Breast epithelium (tissue), 4 donors: ENCODE measurements around the gene MAP1LC3B. TPM values are rescaled to one million over a fixed set of nuclear protein-coding genes. Genes with fewer than 3 reads are reported as not detected.

Experiments used
- DNase-seq, 2 donors: peaks; one replicate each; pipeline ENCODE4 v3.0.0-alpha.2; 2019; ENCODE audit warnings: low spot score in 2 of 2
- H3K27ac ChIP-seq, 2 donors: fragments of 200-600 bp; sonication (generic) in 1 of 2; one replicate each; pipeline ENCODE4 v1.5.1; 2016 to 2019; ENCODE audit warnings: mild to moderate bottlenecking in 1 of 2
- H3K27me3 ChIP-seq, 2 donors: fragments of 200-600 bp; sonication (generic) in 1 of 2; one replicate each; pipeline versions ENCODE4 v1.5.1 to v1.6.0; 2017 to 2019; ENCODE audit warnings: control low read depth in 1 of 2, mild to moderate bottlenecking in 1 of 2
- H3K36me3 ChIP-seq: fragments of 200-600 bp; one replicate; pipeline ENCODE4 v1.5.1; 2019
- H3K4me1 ChIP-seq, 2 donors: fragments of 200-600 bp; sonication (generic); one replicate each; pipeline ENCODE4 v1.5.1; 2016 to 2019; ENCODE audit warnings: control low read depth in 1 of 2
- H3K4me3 ChIP-seq, 3 donors: fragments of 200-600 bp; sonication (generic); 1 replicate in 2 of 3; 2 replicates in 1 of 3; pipeline ENCODE4 v1.5.1; 2016 to 2019; ENCODE audit warnings: mild to moderate bottlenecking in 3 of 3, moderate library complexity in 2 of 3
- H3K9me3 ChIP-seq, 2 donors: fragments of 200-600 bp; sonication (generic) in 1 of 2; one replicate each; pipeline ENCODE4 v1.5.1; 2016 to 2019; ENCODE audit warnings: control low read depth in 1 of 2
- CTCF ChIP-seq, 3 donors: fragments of 450-650 bp; IDR thresholded peaks; one replicate each; pipeline ENCODE4 v1.5.1; 2016 to 2017; ENCODE audit warnings: antibody characterized with exemption in 3 of 3, mild to moderate bottlenecking in 3 of 3, moderate library complexity in 3 of 3
- POLR2A ChIP-seq: fragments of 450-650 bp; IDR thresholded peaks from one replicate; pipeline ENCODE4 v1.6.1; 2016; ENCODE audit warnings: antibody characterized with exemption, mild to moderate bottlenecking, moderate library complexity
- POLR2AphosphoS5 ChIP-seq, 3 donors: sonication (generic); formaldehyde crosslinking; IDR thresholded peaks; one replicate each; pipeline ENCODE4 v1.6.1; 2017; ENCODE audit warnings: antibody characterized with exemption in 3 of 3
- intact Hi-C: fragments of 100-400 bp; cut with DNase I; formaldehyde crosslinking; loops from one replicate; pipeline ENCODE4 v1.15.1; 2023; ENCODE audit warnings: low total_unique reads
- total RNA-seq, 3 donors: library from RNA; depleted of rRNA; stranded (reverse); fragments of >200 nt; gene quantifications; one replicate each; pipeline ENCODE4 v1.1.0, GENCODE V29; 2016

MAP1LC3B gene
- total RNA-seq, 3 donors from 2014 or later: 58.0 to 72.3 (median 69.1) TPM

GRCh38 chr16:87411375-87412271 is 19.5 kb downstream of the MAP1LC3B start:
- intact Hi-C loops: no loop called here
- no peak for TF ChIP-seq POLR2A
- Histone ChIP-seq H3K9me3 (no peaks in the 10 kb centered on the region), H3K36me3 (peaks cover 12% of the 10 kb centered on the region), H3K4me1 (no peaks in the 10 kb centered on the region), H3K4me3 (no peak overlapping the region), H3K27ac (no peak overlapping the region), H3K27me3 (no peaks in the 10 kb centered on the region)
- no peak for DNase-seq

DNA sequence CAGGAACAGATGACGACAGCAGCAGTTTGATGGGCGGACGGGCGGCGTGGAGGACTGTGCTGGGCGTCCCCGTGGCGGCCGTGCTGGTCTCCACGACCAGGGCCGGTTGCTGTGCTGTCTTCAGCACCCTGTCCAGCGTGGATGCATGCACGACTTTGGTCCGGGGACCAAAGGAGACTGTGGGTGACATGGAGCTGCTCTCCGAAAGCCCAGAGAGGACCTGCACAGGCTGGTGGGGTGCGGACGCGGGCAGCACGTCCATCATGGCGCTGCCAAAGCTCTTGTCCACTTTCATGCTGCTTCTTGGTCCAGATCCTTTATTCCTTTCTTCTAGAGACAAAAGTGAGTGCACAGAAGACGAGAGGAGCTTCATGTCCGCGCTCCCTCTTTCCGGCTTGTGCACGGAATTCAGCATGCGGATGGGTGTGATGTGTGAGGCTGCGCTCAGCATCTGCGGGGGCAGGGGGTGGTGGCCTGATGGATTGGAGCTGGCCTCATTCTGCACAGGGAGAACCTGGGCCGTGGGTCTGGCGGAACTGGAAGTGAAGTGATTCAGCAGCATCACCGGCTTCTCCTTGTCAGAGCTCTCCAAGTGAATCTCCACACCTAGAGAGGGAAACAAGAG is 20.3 kb downstream of the MAP1LC3B start:
- TF ChIP-seq POLR2AphosphoS5 (IDR thresholded peaks at IDR 0.05): no peak
- no peak for TF ChIP-seq POLR2A
- TF ChIP-seq CTCF (IDR thresholded peaks at IDR 0.05): no peak
- no peak for DNase-seq
- no peaks in the 10 kb centered on the region for H3K4me1 ChIP-seq
- no peak overlapping the region for H3K27ac ChIP-seq
- H3K9me3 ChIP-seq: no peaks in the 10 kb centered on the region
- intact Hi-C loops: no loop called here
- no peak overlapping the region for H3K4me3 ChIP-seq
- no peaks in the 10 kb centered on the region for H3K27me3 ChIP-seq
- H3K36me3 ChIP-seq: peaks cover 18% of the 10 kb centered on the region

DNA sequence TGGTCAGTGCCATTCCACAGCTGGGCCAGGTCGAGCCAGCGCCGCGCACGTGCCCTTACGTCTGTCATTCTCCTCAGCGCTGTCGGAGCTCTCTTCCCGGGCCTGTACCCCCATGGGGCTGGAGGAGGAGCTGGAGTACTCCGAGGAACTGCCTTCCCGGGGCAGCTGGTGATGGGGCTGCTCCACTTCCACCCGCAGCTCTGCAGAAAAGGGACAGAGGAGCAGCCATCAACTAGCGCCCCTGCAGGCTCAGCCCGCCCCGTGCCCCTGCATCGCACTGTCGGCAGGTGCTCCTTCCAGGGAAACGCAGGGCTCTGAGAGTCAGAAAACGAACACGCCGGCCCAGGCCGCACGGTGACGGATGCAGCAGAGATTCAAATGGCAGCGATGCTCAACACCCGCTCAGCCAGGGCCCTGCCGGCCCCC is 20.9 kb downstream of the MAP1LC3B start:
- H3K4me1 ChIP-seq: no peaks in the 10 kb centered on the region
- H3K36me3 ChIP-seq: peaks cover 18% of the 10 kb centered on the region
- no peak for DNase-seq
- intact Hi-C loops: no loop called here
- no peaks in the 10 kb centered on the region for H3K27me3 ChIP-seq
- no peak overlapping the region for H3K4me3 ChIP-seq
- H3K9me3 ChIP-seq: no peaks in the 10 kb centered on the region
- no peak overlapping the region for H3K27ac ChIP-seq
- TF ChIP-seq POLR2A (no peak), POLR2AphosphoS5 (IDR thresholded peaks at IDR 0.05) (no peak), CTCF (IDR thresholded peaks at IDR 0.05) (no peak)

GRCh38 chr16:87414251-87414680 is 22.1 kb downstream of the MAP1LC3B start:
- intact Hi-C loops: no loop called here
- Histone ChIP-seq H3K27ac (no peak overlapping the region), H3K4me1 (no peaks in the 10 kb centered on the region), H3K27me3 (no peaks in the 10 kb centered on the region), H3K9me3 (no peaks in the 10 kb centered on the region), H3K36me3 (peaks cover 18% of the 10 kb centered on the region), H3K4me3 (no peak overlapping the region)
- no peak for TF ChIP-seq POLR2AphosphoS5 (IDR thresholded peaks at IDR 0.05)
- no peak for DNase-seq

GRCh38 chr16:87415441-87415840 is 23.3 kb downstream of the MAP1LC3B start:
- intact Hi-C loops: no loop called here
- peaks cover 18% of the 10 kb centered on the region for H3K36me3 ChIP-seq
- H3K9me3 ChIP-seq: no peaks in the 10 kb centered on the region
- no peaks in the 10 kb centered on the region for H3K27me3 ChIP-seq
- DNase-seq: no peak
- no peak overlapping the region for H3K4me3 ChIP-seq
- TF ChIP-seq POLR2AphosphoS5 (IDR thresholded peaks at IDR 0.05): no peak
- TF ChIP-seq POLR2A: no peak
- TF ChIP-seq CTCF (IDR thresholded peaks at IDR 0.05): no peak
- no peaks in the 10 kb centered on the region for H3K4me1 ChIP-seq
- H3K27ac ChIP-seq: no peak overlapping the region
